Mesenteric fat pad (tissue), 1 donor: Measurements from ENCODE around the gene TNRC6B. TPM values are rescaled to one million over a fixed set of nuclear protein-coding genes. Genes with fewer than 3 reads are reported as not detected.
A peak's percentile ranks its signal among the peaks of the same experiment; 100 is the strongest.

Source experiments
- DNase-seq: peaks from one replicate; pipeline ENCODE4 v3.0.0-alpha.2; 2020; ENCODE audit warnings: low spot score
- total RNA-seq: library from RNA; stranded (reverse); fragmentation: NEBNext Ultra II Directional; extraction: Animal tissue kit (Norgen Biotek cat#: 25700); gene quantifications from one replicate; pipeline ENCODE4 v1.2.1, GENCODE V29; 2021
- donor health status: DM: yes; HTN: yes; CAD: no.

TNRC6B gene
- total RNA-seq, 1 donor from 2014 or later, result 37.4 TPM

DNA sequence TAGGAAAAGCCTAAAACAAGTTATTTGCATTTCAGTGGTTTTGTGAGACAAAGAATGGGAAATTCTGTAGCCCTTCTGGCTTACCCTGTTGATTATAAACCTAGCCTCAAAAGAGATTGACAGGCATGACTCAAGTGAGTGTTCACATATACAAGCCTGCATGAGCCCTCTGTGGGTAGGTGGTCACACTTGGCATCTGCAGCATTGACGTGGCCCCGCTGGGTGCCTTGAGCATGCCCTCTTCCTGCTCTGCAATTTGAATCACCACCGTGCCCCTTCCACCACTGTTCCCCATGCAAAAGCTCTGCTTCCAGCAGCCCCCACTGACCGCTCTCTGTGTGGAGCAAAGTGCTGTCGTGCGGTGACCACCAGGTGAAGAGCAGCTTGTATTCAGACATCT, 147.6 kb downstream of the TNRC6B start:
- no peak for DNase-seq

DNA sequence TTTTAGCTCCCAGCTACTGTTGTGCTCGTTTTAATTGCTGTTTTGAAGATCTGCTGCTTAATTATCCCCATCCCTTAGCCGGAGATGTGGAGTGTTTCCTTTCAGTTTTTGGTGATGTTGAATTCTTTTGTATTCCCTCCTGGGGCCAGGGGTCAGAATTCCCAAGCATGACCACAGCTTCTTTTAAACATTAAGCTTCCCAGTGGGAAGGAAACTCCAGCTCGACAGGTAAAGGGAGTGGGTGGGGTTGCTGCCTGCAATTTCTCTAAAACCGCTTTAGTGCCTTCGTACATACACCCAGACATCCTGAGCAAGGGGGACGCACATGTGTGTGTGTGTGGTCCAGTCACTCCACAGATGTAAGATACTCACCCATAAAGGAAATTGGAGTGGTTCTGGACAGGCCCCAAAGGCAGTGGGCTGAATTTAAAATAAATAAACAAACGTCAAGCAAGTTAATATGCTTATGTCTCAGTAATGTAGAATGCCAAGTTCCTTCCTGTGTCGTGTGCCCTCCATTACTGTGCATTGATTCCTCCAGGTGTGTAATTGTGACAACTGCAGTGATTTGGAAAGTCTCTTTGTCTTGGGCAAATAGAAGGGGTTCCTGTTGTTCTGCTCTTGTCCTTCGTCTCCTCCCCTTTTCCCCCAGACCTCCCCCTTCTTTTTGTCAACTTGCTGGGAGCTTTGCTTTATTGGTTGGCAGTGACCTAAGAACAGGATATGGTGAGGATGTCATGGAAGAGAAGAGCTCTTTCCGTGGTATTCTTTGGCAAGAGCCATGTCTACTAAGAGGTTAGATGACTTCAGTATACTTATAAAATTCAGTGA, 149.4 kb downstream of the TNRC6B start:
- DNase-seq, result no peak

DNA sequence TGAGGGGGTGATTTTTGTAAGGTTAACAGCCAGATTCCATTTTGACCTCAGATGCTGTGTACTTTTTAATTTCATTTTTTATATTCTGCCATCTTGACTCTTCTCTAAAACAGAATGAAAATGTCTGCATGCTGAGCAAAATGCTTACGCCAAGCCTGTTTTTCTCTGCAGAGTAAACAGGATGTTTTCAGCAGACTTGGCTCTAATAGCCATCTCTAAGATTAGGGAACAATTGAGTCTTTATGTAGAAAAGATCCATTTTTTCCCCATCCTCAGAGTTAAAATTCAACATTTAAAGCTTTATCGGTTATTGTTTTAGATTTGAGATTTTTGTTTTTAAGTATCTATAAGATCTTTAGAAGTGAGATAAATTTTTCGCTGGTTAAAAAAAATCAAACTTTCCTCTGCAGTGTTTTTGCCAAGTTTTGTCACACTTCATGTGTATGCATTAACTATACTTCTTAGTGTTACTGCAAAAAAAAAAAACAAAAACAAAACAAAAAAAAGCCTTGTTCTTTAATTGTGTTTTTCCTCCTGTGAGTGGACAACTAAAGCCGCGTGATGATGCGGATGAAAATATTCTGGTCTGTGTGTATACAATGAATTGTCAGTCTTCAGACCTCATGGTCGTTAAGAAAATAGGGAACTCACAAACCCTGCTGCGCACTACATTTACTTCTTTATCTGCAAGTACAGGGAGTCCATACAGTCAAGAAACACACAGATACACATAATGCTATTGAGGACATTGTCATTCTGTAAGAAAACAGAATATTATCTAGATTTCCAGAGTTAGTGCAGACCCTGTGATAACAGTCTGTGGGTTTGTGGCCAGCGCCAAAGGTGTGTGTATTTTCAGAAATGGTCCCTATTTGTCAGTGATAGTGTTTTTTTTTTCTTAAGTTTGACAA, 151.1 kb downstream of the TNRC6B start:
- DNase-seq, result no peak

- no peak for DNase-seq
Measured at GRCh38 chr22:40329466-40329865, 151.7 kb downstream of the TNRC6B start.

GRCh38 chr22:40330086-40330485, 152.4 kb downstream of the TNRC6B start:
- no peak for DNase-seq

DNA sequence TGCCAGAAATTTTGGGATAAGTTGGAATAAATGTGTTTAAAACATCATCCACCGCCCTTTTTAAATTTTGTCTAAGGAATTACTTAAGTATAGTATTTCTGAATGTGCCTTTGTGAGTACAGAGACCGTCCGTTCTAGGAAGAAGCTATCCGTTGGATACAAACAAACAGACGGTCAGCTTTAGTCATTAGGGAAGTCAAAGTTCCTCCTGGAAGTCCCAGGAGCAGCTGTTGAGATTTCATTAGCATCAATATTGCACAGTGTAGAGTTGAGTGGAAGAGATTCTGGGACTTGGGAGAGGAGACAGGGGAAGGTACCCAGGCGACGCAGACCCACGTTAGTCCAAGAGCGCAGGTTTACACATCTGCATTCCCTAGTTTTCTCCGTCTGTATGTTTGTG, 152.9 kb downstream of the TNRC6B start:
- DNase-seq, result no peak

DNA sequence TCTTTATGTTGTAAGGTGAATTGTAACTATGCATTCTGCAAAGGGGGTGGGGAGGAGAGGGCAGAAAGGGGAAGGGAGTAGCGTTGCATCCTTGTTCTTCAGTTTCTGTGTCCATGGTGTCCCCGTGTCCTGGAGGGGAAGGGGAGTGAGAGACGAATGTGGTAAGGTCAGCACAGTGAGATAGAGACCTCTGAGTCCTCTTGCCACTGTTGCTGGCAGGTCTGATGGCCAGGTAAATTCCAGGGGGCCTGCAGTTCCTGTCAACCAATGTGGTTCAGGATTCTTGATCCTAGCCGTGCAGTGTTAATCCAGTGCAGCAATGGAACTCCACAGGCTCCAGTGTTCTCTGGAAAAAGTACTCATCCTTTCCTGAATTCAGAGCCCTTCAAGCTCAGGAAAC, 154.0 kb downstream of the TNRC6B start:
- no peak for DNase-seq

GRCh38 chr22:40332319-40332781, 154.6 kb downstream of the TNRC6B start:
- DNase-seq, result no peak

DNA sequence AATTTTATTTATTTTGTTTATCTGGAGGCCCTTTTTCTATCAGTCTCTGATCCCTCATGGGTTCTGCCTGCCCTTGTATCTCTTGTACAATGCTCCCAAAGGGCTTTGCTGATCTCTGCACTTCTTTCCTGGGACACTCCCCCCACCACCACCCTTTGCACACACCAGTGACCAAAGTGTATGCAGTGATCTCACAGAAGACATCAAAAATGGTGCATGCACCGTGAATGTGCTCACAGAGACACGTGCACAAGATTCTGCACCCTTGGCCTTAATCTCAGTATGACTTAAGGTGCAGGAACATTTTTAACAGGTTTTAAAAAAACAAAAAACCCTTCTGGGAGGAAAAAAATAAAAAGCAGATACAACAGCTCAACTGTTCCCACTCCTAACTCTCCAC, 156.3 kb downstream of the TNRC6B start:
- no peak for DNase-seq

GRCh38 chr22:40334899-40335298, 157.2 kb downstream of the TNRC6B start:
- no peak for DNase-seq

DNA sequence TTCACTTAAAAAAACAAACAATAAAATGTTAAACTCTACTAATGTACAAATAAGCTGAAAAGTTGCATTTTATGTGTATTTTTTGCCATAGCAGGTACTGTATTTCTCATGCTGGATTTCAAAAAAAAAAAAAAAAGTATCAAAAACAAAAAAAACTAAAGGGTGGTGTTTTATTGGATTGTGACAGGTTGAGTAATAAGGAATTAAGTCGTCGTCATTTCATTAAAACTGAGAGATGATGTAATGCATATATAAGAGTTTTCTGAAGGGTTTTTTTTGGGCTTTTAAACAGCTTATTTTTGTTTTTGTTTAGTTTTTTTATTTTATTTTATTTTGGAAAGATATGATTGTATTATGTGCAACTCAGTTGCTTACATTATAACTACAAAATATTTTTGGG, 157.6 kb downstream of the TNRC6B start:
- DNase-seq, result no peak

DNA sequence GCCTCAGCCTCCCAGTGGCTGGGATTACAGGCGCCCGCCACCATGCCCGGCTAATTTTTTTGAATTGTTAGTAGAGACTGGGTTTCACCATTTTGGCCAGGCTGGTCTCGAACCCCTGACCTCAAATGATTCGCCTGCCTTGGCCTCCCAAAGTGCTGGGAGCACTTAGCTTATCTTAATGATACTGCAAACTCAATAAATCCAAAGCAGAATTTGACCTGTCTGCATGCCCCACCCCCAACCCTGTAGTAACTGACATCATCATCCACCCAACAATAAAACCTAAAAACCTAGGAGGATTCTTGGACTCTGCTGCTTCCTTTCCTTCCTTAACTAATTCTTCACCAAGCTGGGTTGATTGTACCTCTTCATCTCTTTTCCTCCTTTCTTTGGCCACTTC, 162.3 kb downstream of the TNRC6B start:
- no peak for DNase-seq

DNA sequence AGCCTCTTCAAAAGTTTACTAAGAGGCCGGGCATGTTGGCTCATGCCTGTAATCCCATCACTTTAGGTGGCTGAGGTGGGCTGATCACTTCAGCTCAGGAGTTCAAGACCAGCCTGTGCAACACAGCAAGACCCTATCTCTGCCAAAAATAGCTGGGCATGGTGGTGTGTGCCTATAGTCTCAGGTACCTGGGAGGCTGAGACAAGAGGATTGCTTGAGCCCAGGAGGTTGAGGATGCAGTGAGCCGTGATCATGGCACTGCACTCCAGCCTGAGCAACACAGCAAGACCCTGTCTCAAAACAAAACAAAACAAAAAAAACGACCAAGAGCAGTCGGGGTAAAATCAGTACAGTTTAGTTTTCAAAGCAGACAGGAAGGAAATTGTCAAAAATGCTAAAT, 163.9 kb downstream of the TNRC6B start:
- no peak for DNase-seq

DNA sequence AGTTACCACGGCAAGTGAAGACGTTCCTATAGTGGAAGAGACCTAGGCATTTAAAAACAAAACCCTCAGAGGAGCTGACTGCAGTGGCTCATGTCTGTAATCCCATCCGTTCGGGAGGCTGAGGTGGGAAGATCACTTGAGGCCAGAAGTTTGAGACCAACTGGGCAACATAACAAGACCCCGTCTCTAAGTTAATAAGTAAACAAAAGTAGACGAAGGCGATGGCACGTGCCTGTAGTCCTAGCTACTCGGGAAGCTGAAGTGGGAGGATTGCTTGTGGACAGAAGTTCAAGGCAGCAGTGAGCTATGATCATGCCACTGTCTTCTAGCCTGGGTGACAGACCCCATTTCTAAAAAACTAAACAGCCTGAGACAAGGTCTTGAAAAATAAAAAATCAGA, 164.8 kb downstream of the TNRC6B start:
- DNase-seq, result no peak

DNA sequence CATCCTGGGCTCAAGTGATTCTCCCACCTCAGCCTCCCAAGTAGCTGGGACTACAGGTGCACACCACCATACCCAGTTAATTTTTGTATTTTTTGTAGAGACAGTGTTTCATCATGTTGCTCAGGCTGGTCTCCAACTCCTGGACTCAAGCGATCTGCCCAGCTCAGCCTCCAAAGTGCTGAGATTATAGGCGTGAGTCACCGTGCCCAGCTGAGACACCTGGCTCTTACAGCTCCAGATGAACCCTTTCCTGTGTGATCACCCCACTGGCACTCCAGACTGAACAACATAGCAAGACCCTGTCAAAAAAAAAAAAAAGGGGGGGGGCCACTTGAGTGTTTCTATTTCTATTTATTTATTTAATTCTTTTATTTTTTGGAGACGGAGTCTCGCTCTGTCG, 167.5 kb downstream of the TNRC6B start:
- DNase-seq, result no peak

GRCh38 chr22:40345815-40346184, 168.1 kb downstream of the TNRC6B start:
- no peak for DNase-seq

- peak; percentile 96 for DNase-seq
Measured at GRCh38 chr22:40346185-40347118, 168.7 kb downstream of the TNRC6B start, which contains the start of gene ADSL. Gene ADSL (plus strand): TSS chr22:40346500. CDS start chr22:40346559, 59 bp downstream.

GRCh38 chr22:40347300-40347699, 169.6 kb downstream of the TNRC6B start:
- DNase-seq, result no peak

DNA sequence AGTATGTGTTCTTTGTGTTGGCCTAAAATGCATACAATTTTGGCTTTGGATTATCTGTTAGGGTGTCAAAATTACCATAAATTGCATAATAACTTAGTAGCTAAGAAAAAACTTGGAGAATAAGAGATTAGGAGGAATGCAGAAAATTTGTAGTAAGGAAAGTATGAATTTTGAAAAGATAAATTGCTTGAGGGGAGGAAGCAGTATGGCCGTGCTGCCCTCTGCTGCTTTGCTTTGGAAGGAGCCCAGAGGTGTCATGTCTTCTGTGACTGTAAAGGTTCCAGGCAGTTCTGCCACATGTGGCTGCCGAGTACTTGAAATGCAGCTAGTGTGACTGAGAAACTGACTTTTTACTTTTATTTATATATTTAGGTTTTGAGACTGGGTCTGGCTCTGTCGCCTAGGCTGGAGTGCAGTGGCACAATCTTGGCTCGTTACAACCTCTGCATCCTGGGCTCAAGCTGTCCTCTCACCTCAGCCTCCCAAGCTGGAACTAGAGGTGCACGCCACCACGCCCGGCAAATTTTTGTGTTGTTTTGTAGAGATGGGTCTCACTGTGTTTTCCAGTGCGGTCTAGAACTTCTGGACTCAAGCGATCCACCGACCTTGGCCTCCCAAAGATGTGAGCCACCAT, 170.4 kb downstream of the TNRC6B start:
- DNase-seq, result no peak

- DNase-seq, result no peak
Measured at GRCh38 chr22:40352763-40353162, 175.0 kb downstream of the TNRC6B start.

DNA sequence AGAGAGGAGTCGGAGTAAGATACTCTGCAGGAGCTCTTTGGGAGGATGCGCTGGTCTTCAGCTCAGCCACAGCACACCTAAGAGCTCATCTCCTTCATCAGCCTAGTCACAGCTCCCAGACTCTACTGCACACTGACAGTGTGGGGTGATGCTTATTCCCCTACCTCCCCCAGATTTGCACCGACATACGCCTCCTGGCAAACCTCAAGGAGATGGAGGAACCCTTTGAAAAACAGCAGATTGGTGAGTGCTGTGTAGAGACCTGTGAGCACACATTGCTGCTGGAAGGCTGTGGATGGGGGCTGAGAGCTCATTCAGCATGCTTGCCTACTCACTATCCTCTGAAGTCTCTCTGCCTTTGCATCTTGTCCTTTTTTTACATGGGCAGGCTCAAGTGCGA, 183.4 kb downstream of the TNRC6B start:
- no peak for DNase-seq
